Tibial artery (tissue), 4 donors: ENCODE data around the gene COL8A1.
"Not testable (repeated sequence)": the region's sequence is repeated elsewhere in the genome, so short reads cannot be mapped to it uniquely, and the experiment has no call there.

Source experiments
- DNase-seq, 2 donors: peaks; one replicate each; pipeline ENCODE4 v3.0.0-alpha.2; 2019
- H3K27ac ChIP-seq, 2 donors: fragments of 200-600 bp; sonication (generic) in 1 of 2; 1 replicate in 1 of 2; 2 replicates in 1 of 2; pipeline ENCODE4 v1.5.1; 2018 to 2019; ENCODE audit warnings: mild to moderate bottlenecking in 1 of 2
- H3K27me3 ChIP-seq, 2 donors: fragments of 200-600 bp; sonication (generic) in 1 of 2; one replicate each; pipeline versions ENCODE4 v1.5.1 to v1.6.0; 2016 to 2019
- H3K36me3 ChIP-seq, 3 donors: fragments of 200-600 bp; sonication (generic) in 2 of 3; one replicate each; pipeline ENCODE4 v1.5.1; 2016 to 2019; ENCODE audit warnings: mild to moderate bottlenecking in 2 of 3
- H3K4me1 ChIP-seq, 4 donors: fragments of 200-600 bp; sonication (generic) in 2 of 4; 1 replicate in 3 of 4; 2 replicates in 1 of 4; pipeline ENCODE4 v1.5.1; 2016 to 2019
- H3K4me3 ChIP-seq, 2 donors: fragments of 200-600 bp; sonication (generic) in 1 of 2; 1 replicate in 1 of 2; 2 replicates in 1 of 2; pipeline ENCODE4 v1.5.1; 2018 to 2019; ENCODE audit warnings: mild to moderate bottlenecking in 2 of 2
- H3K9me3 ChIP-seq, 3 donors: fragments of 200-600 bp; sonication (generic) in 1 of 3; one replicate each; pipeline ENCODE4 v1.5.1; 2016 to 2019
- CTCF ChIP-seq, 2 experiments: fragments of 200-600 bp in 1 of 2; fragments of 450-650 bp in 1 of 2; IDR thresholded peaks; one replicate each; pipeline ENCODE4 v1.5.1; 2017 to 2019; ENCODE audit warnings: antibody characterized with exemption in 2 of 2, mild to moderate bottlenecking in 1 of 2, moderate library complexity in 1 of 2
- intact Hi-C: fragments of 100-400 bp; cut with DNase I; formaldehyde crosslinking; loops from one replicate; pipeline ENCODE4 v1.15.0; 2023; ENCODE audit warnings: low total_unique reads

Gene COL8A1

GRCh38 chr3:99720985-99721632 is 82.7 kb downstream of the COL8A1 start:
- TF ChIP-seq CTCF (IDR thresholded peaks at IDR 0.05) = no peak
- Histone ChIP-seq H3K36me3 (no peaks in the 10 kb centered on the region), H3K4me3 (no peak overlapping the region), H3K27me3 (no peaks in the 10 kb centered on the region), H3K27ac (peak overlapping the region; percentile 43 to 72), H3K4me1 (peaks cover 2 to 79% (median 14%) of the 10 kb centered on the region in 4 donors), H3K9me3 (no peaks in the 10 kb centered on the region)
- DNase-seq = peak in 1 of 2 donors; percentile 77
- intact Hi-C loops = no loop called here

- no peak for TF ChIP-seq CTCF (IDR thresholded peaks at IDR 0.05)
- DNase-seq = no peak
- intact Hi-C loops = no loop called here
Observed at GRCh38 chr3:99721633-99722007, 83.2 kb downstream of the COL8A1 start.

GRCh38 chr3:99724276-99724675 is 85.9 kb downstream of the COL8A1 start:
- Histone ChIP-seq H3K4me1 (peaks cover 2 to 57% (median 7%) of the 10 kb centered on the region in 4 donors), H3K27ac (peak overlapping the region in 1 of 2 donors; percentile 72), H3K27me3 (no peaks in the 10 kb centered on the region), H3K4me3 (no peak overlapping the region), H3K36me3 (no peaks in the 10 kb centered on the region), H3K9me3 (no peaks in the 10 kb centered on the region)
- no peak for TF ChIP-seq CTCF (IDR thresholded peaks at IDR 0.05)
- intact Hi-C loops = no loop called here
- DNase-seq = no peak

More at GRCh38 chr3:99721633-99722007, 83.2 kb downstream of the COL8A1 start:
- H3K27ac ChIP-seq = peak overlapping the region; percentile 43 to 72
- no peak overlapping the region for H3K4me3 ChIP-seq
- no peaks in the 10 kb centered on the region for H3K27me3 ChIP-seq
- no peaks in the 10 kb centered on the region for H3K36me3 ChIP-seq
- H3K9me3 ChIP-seq = no peaks in the 10 kb centered on the region
- H3K4me1 ChIP-seq = peaks cover 2 to 73% (median 14%) of the 10 kb centered on the region in 4 donors

GRCh38 chr3:99730870-99731269 is 92.5 kb downstream of the COL8A1 start:
- Histone ChIP-seq H3K27me3 (no peaks in the 10 kb centered on the region), H3K4me3 (no peak overlapping the region), H3K36me3 (peaks cover 0 to 7% (median 0%) of the 10 kb centered on the region in 3 donors), H3K9me3 (no peaks in the 10 kb centered on the region), H3K4me1 (peaks cover 0 to 30% (median 0%) of the 10 kb centered on the region in 4 donors), H3K27ac (peak overlapping the region in 1 of 2 donors; percentile 22)
- DNase-seq = no peak
- intact Hi-C loops = no loop called here
- no peak for TF ChIP-seq CTCF (IDR thresholded peaks at IDR 0.05)

- Histone ChIP-seq H3K4me3 (no peak overlapping the region), H3K27me3 (no peaks in the 10 kb centered on the region), H3K36me3 (peaks cover 0 to 7% (median 0%) of the 10 kb centered on the region in 3 donors), H3K9me3 (no peaks in the 10 kb centered on the region), H3K27ac (peak overlapping the region in 1 of 2 donors; percentile 22), H3K4me1 (peaks cover 0 to 30% (median 0%) of the 10 kb centered on the region in 4 donors)
- DNase-seq = no peak
- TF ChIP-seq CTCF (IDR thresholded peaks at IDR 0.05) = no peak
- intact Hi-C loops = no loop called here
Observed at GRCh38 chr3:99731499-99731898, 93.1 kb downstream of the COL8A1 start.

- H3K4me3 ChIP-seq, H3K9me3 ChIP-seq, intact Hi-C loops, DNase-seq, H3K27me3 ChIP-seq: not testable (repeated sequence)
- Histone ChIP-seq H3K36me3 (peaks cover 0 to 11% (median 0%) of the 10 kb centered on the region in 3 donors), H3K4me1 (peaks cover 0 to 23% (median 4%) of the 10 kb centered on the region in 4 donors), H3K27ac (peak overlapping the region in 1 of 2 donors; percentile 61)
Observed at GRCh38 chr3:99740371-99740770, 102.0 kb downstream of the COL8A1 start.
